ENCODE data around the gene DHDDS.
"Not testable (repeated sequence)": the region's sequence is repeated elsewhere in the genome, so short reads cannot be mapped to it uniquely, and the experiment has no call there.

The DHDDS gene

GRCh38 chr1:26493267-26493666 is 61.1 kb downstream of the DHDDS start:
- no peak for DNase-seq (ENCODE audit: low read depth in 1 of 2, low spot score in 1 of 2)
- in situ Hi-C loops (cut with HindIII; ENCODE audit: low pct_unique_long_range_greater_than_20kb, low sequenced_read_pairs) = no loop called here
- TF ChIP-seq JUND (IDR thresholded peaks at IDR 0.05; ENCODE audit: low read depth) = no peak

GRCh38 chr1:26493938-26494337 is 61.8 kb downstream of the DHDDS start:
- in situ Hi-C loops (cut with HindIII; ENCODE audit: low pct_unique_long_range_greater_than_20kb, low sequenced_read_pairs) = no loop called here
- DNase-seq (ENCODE audit: low read depth in 1 of 2, low spot score in 1 of 2) = no peak
- no peak for TF ChIP-seq JUND (IDR thresholded peaks at IDR 0.05; ENCODE audit: low read depth)

- TF ChIP-seq JUND (IDR thresholded peaks at IDR 0.05; ENCODE audit: low read depth) = no peak
- in situ Hi-C loops (cut with HindIII; ENCODE audit: low pct_unique_long_range_greater_than_20kb, low sequenced_read_pairs) = no loop called here
- no peak for DNase-seq (ENCODE audit: low read depth in 1 of 2, low spot score in 1 of 2)
Measured at GRCh38 chr1:26496861-26497260, 64.7 kb downstream of the DHDDS start.

DNA sequence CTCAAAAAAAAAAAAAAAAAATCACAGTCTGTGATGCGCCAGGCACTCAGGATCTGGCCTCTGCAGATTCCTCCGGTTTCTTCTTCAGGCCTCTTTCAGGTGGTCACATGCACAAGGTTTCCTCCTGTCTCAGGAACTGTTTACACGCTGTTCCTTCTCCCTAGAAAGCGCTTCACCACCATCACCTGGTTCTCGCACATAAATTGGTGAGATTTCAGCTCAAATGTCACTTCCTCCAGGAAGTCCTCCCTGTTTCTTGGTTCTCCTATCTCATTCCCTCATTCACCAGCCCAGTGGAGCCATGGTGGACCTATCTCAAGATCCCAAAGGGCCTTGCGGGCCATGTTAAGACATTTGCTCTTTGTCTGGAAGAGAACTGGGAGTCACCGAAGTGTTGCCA is 66.8 kb downstream of the DHDDS start:
- no peak for DNase-seq (ENCODE audit: low read depth in 1 of 2, low spot score in 1 of 2)
- in situ Hi-C loops (cut with HindIII; ENCODE audit: low pct_unique_long_range_greater_than_20kb, low sequenced_read_pairs) = no loop called here
- TF ChIP-seq JUND (IDR thresholded peaks at IDR 0.05; ENCODE audit: low read depth) = no peak

DNA sequence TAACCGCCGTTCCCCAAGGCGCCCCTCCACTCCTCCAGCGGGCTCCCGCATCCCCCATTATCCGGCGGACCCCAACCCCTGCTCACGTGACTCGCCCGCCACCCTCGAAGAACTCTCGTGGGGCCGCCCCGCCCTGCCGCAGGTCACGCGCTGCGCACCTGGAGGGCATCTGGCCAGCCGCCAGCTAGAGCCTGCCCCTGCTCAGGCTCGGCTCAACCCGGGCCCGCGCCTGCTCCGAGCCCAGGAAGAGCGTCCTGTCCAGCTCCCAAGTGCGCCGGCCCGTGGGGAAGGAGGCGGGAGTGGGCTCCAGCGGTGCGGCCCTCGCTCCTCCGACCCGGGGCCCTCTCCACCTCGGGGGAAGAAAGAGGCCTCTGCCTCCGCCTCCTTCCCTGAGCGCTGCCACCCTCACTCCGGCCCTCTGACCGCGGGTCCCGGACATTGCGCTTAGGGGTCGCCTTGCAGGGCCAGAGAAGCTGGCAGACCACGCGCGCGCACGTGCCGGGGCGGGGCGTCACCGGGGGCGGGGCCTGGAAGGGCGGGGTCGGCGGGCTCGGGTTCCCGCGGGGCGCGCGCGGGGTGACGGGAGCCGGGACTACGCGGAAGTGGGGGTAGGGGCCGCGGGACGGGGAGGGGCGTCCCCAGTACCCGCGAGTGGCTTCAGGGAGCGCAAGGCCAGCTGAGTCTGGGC is 68.5 kb downstream of the DHDDS start:
- peak in 1 of 2 experiments; percentile 89 for DNase-seq (ENCODE audit: low read depth in 1 of 2, low spot score in 1 of 2)
- TF ChIP-seq JUND (IDR thresholded peaks at IDR 0.05; ENCODE audit: low read depth) = no peak
- in situ Hi-C loops (cut with HindIII; ENCODE audit: low pct_unique_long_range_greater_than_20kb, low sequenced_read_pairs) = no loop called here

- in situ Hi-C loops (cut with HindIII; ENCODE audit: low pct_unique_long_range_greater_than_20kb, low sequenced_read_pairs); DNase-seq (ENCODE audit: low read depth in 1 of 2, low spot score in 1 of 2): not testable (repeated sequence)
Measured at GRCh38 chr1:26510711-26511110, 78.6 kb downstream of the DHDDS start.

DNA sequence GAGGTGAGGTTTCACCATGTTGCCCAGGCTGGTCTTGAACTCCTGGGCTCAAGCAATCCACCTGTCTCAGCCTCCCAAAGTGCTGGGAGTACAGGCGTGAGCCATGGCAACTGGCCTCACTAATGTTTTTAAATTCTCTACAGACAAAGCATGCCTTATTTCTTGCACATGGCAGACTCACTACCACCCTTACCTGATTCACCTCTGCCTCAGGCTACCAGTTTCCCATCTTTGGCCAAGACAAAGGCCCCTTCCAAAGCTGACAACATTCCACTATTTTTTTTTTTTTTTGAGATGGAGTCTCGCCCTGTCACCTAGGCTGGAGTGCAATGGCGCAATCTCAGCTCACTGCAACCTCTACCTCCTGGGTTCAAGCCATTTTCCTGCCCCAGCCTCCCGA is 83.7 kb downstream of the DHDDS start:
- DNase-seq (ENCODE audit: low read depth in 1 of 2, low spot score in 1 of 2); in situ Hi-C loops (cut with HindIII; ENCODE audit: low pct_unique_long_range_greater_than_20kb, low sequenced_read_pairs): not testable (repeated sequence)

GRCh38 chr1:26516987-26517765 is 85.1 kb downstream of the DHDDS start:
- in situ Hi-C loops (cut with HindIII; ENCODE audit: low pct_unique_long_range_greater_than_20kb, low sequenced_read_pairs) = no loop called here
- TF ChIP-seq JUND (IDR thresholded peaks at IDR 0.05; ENCODE audit: low read depth) = no peak
- DNase-seq (ENCODE audit: low read depth in 1 of 2, low spot score in 1 of 2) = no peak

GRCh38 chr1:26517766-26518049 is 85.6 kb downstream of the DHDDS start:
- no peak for DNase-seq (ENCODE audit: low read depth in 1 of 2, low spot score in 1 of 2)
- TF ChIP-seq JUND (IDR thresholded peaks at IDR 0.05; ENCODE audit: low read depth) = no peak
- in situ Hi-C loops (cut with HindIII; ENCODE audit: low pct_unique_long_range_greater_than_20kb, low sequenced_read_pairs) = no loop called here

- no peak for TF ChIP-seq JUND (IDR thresholded peaks at IDR 0.05; ENCODE audit: low read depth)
- in situ Hi-C loops (cut with HindIII; ENCODE audit: low pct_unique_long_range_greater_than_20kb, low sequenced_read_pairs) = no loop called here
- DNase-seq (ENCODE audit: low read depth in 1 of 2, low spot score in 1 of 2) = no peak
Measured at GRCh38 chr1:26518355-26518754, 86.2 kb downstream of the DHDDS start.

GRCh38 chr1:26520339-26520738 is 88.2 kb downstream of the DHDDS start:
- TF ChIP-seq JUND (IDR thresholded peaks at IDR 0.05; ENCODE audit: low read depth) = no peak
- DNase-seq (ENCODE audit: low read depth in 1 of 2, low spot score in 1 of 2) = no peak
- in situ Hi-C loops (cut with HindIII; ENCODE audit: low pct_unique_long_range_greater_than_20kb, low sequenced_read_pairs) = no loop called here
